Coronary artery (tissue), 2 donors: ENCODE measurements around the gene KAZN.

Experiments used
- DNase-seq: peaks from one replicate; pipeline ENCODE4 v3.0.0-alpha.2; 2017; ENCODE audit warnings: low spot score
- H3K27ac ChIP-seq, 2 donors: fragments of 200-600 bp; sonication (generic); one replicate each; pipeline ENCODE4 v1.5.1; 2016 to 2019
- H3K4me3 ChIP-seq: fragments of 200-600 bp; sonication (generic); 2 replicates; pipeline ENCODE4 v1.5.1; 2016; ENCODE audit warnings: mild to moderate bottlenecking, moderate library complexity
- CTCF ChIP-seq: fragments of 200-600 bp; sonication (generic); IDR thresholded peaks from one replicate; pipeline ENCODE4 v1.5.1; 2019; ENCODE audit warnings: antibody characterized with exemption

Gene KAZN

GRCh38 chr1:15120251-15120945, 521.9 kb downstream of the KAZN start:
- DNase-seq, result no peak
- H3K27ac ChIP-seq, result no peak overlapping the region
- no peak overlapping the region for H3K4me3 ChIP-seq
- no peak for TF ChIP-seq CTCF

DNA sequence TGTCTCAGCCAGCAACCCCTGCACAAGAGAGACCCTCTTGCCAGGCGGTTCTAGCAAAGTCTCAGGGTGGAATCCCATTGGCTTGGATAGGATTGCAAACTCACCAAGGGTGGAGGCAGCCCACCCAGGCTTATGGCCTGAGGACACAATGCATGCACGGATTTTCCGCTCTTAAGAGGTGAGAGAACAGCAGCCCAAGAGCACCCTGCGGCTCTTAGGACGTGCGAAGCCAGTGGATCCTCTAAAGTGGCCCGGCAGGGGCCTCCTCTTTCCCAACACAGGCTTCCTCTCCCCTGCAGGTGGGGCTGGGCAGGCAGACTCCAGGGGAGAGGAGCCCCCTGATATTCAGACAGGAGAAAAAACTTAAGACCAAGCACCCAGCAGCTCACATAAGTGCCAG, 523.8 kb downstream of the KAZN start:
- Histone ChIP-seq H3K4me3 (no peak overlapping the region), H3K27ac (no peak overlapping the region)
- DNase-seq, result no peak
- TF ChIP-seq CTCF, result no peak

GRCh38 chr1:15123270-15123669, 524.8 kb downstream of the KAZN start:
- no peak for DNase-seq
- TF ChIP-seq CTCF, result no peak
- Histone ChIP-seq H3K27ac (no peak overlapping the region), H3K4me3 (no peak overlapping the region)

GRCh38 chr1:15123925-15124324, 525.4 kb downstream of the KAZN start:
- no peak for TF ChIP-seq CTCF
- no peak overlapping the region for H3K4me3 ChIP-seq

DNA sequence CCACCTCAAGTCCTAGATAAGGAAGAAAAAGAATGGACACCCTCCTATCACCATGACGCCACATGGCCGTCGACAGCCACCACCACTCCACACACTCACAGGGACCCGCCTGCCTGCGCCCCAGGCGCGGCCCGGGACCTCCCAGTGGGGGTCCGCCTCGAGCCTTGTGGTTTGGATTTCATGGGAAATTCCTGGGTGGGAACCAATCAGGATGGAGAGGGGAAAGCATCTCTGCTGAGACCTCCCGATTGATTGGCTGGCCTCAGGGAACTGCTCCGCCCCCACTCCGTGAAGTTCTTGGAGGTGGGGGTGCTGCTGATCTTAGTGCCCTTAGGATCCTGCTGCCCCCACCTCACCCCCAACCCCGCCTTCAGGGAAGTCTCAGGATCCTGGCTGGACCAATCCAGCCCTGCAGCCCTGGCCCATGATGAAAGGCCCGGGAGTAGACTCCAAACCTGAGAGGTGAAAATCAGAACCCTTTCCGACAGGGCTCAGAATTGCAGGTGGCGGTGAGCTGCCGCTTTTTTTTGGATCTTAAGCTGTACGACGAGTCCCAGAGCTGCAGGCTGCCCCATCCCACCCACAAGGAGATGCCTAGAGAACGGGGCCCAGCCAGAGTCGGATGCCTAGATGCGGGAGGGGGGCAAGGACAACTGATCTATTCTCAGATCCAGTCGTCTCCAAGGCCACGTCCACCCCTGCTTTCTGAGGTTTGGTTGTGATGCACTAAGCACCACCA, 526.0 kb downstream of the KAZN start:
- no peak for TF ChIP-seq CTCF
- no peak overlapping the region for H3K27ac ChIP-seq
- no peak for DNase-seq
- H3K4me3 ChIP-seq, result no peak overlapping the region

More at GRCh38 chr1:15123925-15124324, 525.4 kb downstream of the KAZN start:
- DNase-seq, result no peak
- no peak overlapping the region for H3K27ac ChIP-seq

- DNase-seq, result no peak
- TF ChIP-seq CTCF, result no peak
- Histone ChIP-seq H3K4me3 (no peak overlapping the region), H3K27ac (no peak overlapping the region)
Observed at GRCh38 chr1:15125101-15125745, 526.7 kb downstream of the KAZN start.
